GM19468 (cell line): ENCODE measurements around the gene CRCP.
"Not testable (repeated sequence)": the region's sequence is repeated elsewhere in the genome, so short reads cannot be mapped to it uniquely, and the experiment has no call there.

Experiments used
- ATAC-seq: cut with Tn5 transposase; IDR thresholded peaks from one replicate; pipeline ENCODE4 v1.9.1; 2021; ENCODE audit warnings: mild to moderate bottlenecking, moderate library complexity, moderate number of reproducible peaks; ENCODE audit not compliant: unreplicated experiment; ENCODE audit errors: extremely low read depth

The CRCP gene

DNA sequence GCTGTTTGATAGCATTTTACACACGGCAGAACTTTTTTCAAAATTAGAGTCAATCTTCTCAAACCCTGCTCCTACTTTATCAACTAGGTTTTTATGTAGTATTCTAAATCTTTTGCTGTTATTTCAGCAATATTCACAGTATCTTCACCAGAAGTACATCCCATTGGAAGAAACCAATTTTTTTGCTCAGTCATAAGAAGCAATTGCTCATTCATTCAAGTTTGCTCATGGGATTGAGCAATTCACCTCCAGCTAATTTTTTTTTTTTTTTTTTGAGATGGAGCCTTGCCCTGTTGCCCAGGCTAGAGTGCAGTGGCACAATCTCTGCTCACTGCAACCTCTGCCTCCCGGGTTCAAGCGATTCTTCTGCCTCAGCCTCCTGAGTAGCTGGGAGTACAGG lies 10.7 kb upstream of the CRCP start:
- ATAC-seq, result not testable (repeated sequence)

DNA sequence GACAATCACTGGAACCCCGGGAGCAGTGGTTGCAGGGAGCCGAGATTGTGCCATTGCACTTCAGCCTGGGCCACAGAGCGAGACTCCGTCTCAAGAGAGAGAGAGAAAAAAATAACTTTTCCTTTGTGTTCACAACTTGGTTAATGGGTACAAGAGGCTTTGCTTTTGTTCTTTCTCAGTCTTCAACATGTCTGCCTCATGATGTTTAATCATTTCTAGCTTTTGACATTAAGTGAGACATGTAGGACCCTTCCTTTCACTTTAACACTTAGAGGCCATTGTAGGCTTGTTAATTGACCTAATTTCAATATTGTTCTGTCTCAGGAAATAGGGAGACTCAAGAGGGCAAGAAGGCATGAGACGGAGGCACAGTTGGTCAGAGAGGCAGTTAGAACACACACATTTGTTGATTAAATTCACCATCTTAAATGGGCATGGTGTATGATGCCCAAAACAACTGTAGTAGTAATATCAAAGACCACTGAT lies 9.3 kb upstream of the CRCP start:
- ATAC-seq, result no peak

DNA sequence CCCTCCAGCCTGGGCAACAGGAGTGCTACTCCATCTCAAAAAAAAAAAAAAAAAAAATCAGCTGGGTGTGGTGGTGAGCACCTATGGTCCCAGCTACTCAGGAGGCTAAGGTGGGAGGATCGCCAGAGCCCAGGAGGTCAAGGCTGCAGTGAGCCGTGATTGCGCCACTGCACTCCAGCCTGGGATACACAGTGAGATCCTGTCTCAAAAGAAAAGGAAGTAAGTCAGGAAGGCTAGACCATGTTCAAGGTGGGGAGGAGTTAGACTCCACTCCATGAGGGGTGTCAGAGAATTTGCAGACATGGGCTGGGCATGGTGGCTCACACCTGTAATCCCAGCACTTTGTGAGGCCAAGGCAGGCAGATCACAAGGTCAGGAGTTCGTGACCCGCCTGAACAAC lies 6.2 kb upstream of the CRCP start:
- not testable (repeated sequence) for ATAC-seq

DNA sequence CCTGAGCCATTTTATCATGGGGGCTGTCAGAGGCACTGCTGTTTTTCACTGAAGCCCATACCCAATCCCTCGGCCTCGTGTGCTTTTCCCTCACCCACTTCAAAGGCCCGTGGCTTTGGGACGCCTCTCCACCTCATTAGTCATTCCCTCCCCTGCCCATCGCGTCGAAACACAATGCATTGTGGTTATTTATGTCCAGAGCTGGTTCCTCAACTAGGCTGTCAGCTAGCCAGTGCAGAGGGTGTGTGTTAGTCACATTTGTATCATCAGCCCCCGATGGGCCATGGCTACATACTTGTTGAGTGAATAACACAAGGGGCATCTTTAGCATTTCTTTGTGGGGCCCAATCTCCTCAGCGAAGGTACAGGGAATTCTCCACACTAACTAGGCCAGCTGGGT lies 3.8 kb upstream of the CRCP start:
- no peak for ATAC-seq

DNA sequence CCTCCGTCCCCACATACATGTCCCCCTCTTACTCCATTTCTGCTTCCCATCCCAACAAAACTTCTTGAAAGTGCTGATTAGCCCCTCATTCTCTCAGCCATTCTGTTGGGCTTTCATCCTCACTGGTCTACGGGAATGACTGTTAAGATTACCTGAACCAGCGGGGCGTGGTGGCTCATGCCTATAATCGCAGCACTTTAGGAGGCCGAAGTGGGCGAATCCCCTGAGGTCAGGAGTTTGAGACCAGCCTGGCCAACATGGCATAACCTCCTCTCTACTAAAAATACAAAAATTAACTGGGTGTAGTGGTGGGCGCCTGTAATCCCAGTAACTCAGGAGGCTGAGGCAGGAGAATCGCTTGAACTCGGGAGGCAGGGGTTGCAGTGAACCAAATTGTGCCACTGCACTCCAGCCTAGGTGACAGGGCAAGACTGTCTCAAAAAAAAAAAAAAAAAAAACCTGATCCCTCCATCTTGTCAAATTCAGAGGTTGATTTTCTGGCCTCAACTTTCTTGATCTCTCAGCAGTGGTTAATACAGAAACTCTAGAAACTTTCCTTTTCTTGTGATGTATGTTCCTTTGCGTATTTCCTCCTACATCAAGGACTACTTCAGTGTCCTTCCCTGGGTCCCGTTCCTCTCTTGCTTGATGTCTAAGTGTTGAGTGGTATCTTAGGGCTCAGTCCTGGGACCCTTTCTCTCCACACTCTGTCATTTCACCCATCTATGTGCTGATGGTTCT lies 2.2 kb downstream of the CRCP start:
- not testable (repeated sequence) for ATAC-seq

DNA sequence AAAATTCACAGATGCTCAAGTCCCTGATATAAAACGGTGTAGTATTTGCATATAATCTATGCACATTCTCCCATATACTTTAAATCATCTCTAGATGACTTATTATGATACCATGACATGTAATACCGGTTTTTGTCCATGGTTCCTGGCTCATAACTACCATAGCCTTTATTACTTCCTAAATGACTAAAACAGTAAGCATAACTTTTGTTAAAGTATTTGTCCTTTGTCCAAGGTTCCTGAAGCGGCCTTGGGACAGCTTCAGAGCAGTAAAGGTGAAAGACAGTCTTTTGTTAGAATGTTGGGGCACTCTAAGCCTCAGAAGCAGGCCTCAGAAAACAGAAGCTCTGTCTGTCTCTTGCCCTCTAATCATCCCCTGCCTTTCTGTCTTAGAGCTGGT lies 4.0 kb downstream of the CRCP start:
- no peak for ATAC-seq

DNA sequence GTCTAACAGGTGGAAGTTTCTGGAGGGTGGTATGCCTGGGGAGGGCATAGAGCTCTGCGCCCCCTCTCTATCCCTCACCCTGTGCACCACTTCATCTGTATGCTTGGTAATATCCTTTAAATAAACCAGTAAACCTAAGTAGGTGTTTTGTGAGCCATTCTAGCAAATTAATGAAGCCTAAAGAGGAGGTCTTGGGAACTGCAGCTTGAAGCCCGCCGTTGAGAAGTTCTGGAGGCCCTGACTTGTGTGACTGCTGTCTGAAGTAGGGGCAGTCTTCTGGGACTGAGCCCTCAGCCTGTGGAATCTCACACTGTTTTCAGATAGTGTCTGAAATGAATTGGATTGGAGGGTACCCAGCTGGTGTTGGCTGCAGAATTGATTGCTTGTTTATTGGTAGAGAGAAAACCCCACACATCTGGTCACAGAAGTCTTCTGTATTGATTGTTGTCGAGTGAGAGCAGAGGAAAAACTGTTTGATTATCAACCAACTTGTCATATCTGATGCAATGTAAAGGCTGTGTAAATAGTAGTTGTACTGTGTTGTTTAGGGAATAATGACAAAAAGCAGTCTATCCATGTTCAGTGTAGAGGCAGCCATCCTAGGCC lies 4.7 kb downstream of the CRCP start:
- ATAC-seq, result no peak

DNA sequence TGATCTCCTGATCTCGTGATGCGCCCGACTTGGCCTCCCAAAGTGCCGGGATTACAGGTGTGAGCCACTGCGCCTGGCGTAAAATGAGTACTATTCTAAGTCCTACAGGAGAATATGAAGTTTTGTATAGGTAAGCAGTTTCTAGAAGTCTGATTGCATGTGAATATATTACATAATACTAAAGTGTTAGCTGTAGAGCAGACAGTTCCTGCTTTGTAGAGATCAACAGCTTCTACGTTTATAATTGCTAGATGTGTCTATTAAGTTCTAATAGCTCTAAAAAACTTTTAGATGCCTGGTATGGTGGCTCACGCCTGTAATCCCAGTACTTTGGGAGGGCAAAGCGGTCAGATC lies 8.5 kb downstream of the CRCP start:
- ATAC-seq, result no peak

DNA sequence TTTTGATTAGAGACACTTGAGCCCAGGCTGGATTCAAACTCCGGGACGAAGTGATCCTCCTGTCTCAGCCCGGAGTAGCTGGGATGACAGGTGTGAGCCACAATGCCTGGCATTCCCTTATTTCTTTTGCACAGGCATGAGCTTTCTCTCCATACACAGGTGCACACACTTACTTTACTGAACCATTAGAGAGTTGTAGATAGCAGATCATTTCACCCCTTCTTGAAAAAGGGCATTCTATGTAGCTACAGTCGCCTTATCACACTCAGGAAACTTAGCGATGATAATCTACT lies 9.9 kb downstream of the CRCP start:
- ATAC-seq, result not testable (repeated sequence)

DNA sequence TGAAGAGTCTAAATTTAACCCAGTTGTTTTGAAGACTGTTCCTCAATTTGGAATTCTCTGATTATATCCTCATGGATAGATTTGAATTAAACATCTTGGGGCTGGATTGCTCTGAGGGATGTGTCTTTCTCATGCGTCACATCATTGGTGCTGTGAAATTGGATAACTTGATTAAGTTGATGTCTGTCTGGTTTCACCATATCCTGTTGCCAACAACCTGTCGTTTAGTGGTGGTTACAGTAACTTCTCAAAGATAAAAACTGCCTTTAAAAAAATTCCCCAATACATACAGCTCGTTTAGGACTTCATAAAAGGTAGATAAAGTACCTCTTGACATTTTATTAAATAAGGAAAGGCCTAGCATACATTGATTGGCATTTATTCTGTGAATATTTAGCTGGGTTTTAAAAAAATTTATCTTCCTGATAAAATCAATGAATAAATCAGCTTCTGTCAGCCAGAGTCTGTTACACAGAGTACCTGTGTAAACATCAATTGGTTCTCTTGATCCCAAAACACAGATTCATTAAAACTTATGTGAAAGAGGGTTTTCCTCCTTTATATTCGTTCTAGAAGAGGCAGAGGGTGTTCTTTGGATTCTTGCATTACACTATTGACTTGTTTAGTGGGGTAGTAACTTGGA lies 10.5 kb downstream of the CRCP start:
- no peak for ATAC-seq

DNA sequence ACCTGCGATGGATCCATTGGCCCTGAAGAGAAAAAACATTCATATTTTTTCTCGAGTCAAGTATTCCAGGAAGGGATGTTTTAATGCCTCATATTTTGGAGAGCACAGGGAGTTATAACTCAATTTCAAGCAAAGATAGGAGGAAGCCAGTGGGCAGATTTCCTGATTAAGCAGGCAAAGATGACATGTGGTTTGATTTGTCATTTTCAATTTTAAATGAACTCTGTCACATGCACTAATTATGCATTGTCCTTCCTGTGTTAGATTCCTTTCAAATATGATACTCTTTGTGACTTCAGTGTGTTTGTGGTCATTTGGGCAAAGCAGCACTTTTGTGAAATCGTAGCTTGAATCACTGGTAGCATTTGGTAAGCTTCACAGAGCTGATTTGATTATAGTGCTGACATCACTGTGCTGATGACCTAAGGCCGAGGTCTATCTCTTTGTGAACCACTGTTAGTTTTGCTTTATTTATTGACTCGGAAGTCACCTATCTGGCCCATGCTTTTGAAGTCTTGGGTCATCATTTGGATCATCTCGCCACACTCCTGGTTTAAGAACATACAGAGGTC lies 11.2 kb downstream of the CRCP start:
- not testable (repeated sequence) for ATAC-seq

DNA sequence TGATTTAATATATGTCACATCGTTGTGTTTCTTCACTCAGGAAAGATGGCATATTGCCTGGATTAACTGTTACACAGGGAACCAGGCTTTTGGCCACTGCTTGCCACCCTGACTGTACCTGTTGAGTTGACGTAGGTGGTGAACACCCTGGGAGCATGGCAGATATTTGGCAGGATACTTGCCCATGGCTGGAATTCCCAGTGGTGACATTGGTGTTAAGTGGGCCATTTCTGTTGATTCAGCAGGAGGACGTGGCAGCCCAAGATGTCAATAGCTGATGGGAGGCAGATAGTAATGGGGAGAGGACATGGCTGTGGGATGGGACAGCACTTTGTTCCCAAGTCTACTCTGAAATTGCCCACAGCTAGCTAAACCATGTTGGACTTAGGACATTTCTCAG lies 12.5 kb downstream of the CRCP start:
- not testable (repeated sequence) for ATAC-seq

DNA sequence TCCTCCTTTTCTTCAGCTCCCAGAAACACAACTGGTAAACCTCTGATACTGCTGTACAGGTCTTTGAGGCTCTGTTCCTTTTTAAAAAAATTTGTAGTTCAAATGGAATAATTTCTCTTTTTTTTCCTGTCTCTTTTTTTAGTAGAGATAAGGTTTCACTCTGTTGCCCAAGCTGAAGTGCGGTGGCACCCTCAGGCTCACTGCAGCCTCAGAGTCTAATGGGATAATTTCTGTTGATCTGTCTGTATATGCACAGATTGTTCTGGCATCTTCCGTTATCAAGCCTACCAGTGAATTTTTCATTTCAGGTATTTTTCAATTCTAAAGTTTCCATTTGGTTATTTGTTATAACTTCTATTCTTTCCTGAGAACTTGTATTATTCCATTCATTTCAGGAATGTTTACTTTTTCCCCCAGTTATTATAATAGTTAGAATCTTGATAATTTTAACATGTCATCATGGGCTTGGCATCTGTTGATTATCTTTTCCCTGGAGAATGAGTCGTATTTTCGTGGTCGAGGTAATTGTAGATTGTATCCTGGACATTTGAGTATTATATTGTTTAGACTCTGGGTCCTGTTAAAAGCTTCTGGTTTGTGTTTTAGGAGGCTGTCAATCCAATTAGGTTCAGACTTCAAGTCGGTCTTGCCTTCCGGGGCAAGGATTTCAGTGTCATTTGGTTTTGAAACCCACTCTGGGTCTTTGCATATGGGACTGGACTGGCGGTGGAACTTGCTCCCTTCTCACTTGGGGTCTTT lies 24.5 kb downstream of the CRCP start:
- ATAC-seq, result no peak

DNA sequence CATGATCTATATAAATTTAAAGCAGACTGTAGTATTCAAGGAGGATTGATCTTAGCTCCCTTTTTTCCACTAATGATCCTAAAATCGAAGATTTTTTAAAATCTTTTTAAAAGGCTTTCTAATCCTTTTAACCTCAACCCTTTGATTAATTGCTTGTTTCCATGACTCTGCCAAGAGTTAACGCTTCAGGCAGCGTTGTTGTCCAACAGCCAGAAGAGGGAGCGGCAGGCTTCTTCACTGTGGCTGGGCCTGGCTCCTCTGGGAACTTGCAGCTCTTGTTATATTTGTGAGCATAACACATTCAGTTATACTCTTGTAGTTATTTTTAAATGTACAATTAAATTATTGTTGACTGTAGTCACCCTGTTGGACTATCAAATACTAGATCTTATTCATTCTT lies 26.3 kb downstream of the CRCP start:
- no peak for ATAC-seq

DNA sequence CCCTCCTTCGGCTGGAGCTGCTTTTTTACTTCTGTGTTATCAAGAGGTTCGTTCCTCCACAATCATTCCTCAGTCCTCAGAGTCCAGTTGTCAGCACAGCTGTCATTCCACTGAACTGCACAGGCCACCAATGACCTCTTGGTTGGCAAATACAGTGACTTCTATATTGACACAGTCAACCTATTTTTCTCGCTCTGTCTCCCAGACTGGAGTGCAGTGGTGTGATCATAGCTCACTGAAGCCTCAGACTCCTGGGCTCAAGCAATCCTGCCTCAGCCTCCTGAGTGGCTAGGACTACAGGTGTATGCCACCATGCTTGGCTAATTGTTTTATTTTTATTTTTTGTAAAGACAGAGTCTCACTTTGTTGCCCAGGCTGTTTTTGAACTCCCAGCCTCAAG lies 27.7 kb downstream of the CRCP start:
- ATAC-seq, result no peak

DNA sequence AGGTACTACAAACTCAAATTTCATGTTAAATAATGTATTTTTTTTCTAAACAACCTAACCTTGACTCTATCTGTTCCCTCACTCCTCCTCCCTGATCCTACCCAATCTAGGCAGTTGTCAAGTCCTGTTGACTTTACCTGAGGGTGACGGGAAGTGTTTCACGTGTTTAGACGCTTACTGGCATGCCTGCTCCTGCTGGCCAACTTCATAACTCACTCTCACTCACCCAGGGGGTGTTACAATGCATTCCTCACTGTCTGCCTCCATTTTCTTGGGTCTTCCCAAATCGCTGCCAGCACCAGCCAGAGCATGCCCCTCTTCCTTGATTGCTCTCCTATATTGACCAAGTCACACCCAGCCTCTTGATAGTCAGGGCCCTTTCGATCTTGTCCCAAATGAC lies 28.3 kb downstream of the CRCP start:
- ATAC-seq, result no peak

DNA sequence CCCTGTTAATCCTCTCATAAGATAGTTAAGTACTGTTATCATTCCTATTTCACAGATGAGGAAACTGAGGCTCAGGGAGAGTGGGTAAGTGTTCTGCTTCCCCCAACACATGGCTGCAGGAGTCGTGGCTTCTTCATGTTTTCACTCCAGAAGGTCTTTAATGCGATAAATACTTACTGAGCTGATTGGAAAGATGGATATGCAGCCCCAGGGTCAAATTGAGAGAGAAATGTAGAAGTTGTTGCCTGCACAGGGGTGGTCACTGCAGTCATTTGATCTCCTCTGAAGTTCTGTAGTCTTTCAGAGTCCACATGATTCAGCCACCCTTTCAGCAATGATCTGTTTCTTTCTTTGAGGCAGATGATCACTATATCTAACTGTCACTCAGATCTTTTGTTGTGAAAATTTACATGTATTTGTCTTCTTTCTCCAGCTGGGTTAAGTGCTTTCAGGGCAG lies 29.3 kb downstream of the CRCP start:
- no peak for ATAC-seq

DNA sequence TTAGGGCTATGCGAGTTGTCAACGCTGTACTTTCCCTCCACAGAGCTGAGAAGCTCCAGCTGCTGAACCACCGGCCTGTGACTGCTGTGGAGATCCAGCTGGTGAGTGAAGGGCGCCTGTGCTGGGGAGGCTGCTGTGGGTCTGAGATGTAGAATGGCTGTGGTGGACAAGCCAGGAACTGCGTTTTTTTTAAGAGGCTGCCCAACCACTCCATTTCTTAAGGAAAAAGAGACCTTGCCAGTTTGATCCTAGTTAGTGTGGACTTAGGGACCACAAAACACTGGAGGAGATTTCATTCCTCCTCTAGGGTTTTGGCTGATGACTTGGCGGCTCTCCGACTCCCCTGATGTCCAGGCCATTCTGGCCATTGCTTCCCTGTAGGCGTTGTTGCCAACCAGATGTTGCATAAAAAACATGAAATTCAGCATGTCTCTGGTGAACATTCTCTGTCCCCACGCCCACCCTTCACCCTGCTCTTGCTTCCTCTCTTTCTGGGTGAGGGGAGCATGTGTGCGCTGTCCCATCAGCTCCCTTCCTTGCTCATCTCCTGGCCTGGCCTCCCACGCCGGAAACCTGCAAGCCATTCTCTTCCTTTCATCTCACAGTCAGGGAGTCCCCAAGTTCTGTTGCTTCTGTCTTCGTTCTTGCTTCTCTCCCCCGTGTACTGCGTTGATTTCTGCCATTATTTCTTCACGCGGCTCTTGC lies 30.9 kb downstream of the CRCP start:
- ATAC-seq, result no peak

DNA sequence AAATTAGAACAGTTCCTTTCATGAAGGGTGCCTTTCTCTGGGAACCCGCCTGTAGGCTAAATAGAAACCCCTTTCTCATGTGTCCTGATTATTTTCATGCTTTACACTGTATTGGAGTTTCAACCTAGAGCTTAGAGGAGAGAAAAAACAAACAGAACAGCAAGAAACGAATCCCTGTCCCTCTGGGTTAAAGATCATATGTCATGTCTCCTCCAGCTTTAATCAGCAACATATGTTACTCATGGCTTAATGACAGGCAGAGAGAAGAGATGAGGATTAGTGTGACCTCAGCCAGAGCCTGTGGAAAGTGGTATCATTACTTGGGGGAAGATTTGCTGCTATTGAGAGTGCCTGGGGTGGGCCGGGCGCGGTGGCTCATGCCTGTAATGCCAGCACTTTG lies 32.1 kb downstream of the CRCP start:
- ATAC-seq, result no peak

DNA sequence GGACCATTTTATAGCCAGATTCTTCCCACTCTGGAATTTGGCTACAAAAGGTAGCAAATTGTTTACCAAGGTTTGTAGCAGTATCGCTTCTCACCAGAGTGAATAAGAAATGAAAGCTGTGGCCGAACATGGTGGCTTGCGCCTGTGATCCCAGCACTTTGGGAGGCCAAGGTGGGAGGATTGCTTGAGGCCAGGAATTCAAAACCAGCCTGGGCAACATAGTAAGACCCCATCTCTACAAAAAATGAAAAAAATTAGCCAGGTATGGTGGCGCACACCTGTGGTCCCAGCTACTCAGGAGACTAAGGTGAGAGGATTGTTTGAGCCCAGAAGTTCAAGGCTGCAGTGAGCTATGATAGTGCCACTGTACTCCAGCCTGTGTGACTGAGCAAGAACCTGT lies 33.0 kb downstream of the CRCP start:
- ATAC-seq, result not testable (repeated sequence)
